SK-N-SH (cell line): ENCODE measurements around the gene SLCO2B1. TPM values are rescaled to one million over a fixed set of nuclear protein-coding genes. Genes with fewer than 3 reads are reported as not detected.

Source experiments
- CTCF ChIA-PET: fragments of 300-600, 350-600 bp; formaldehyde crosslinking; extraction: SDS; loops from one replicate; lab custom pipeline; 2021; lab: Yijun Ruan, JAX
- POLR2A ChIA-PET: fragments of 350-600 bp; sonication (Branson Sonifier 250); formaldehyde crosslinking; extraction: SDS; loops from one replicate; lab custom pipeline; 2020; ENCODE audit warnings: antibody characterized with exemption, inconsistent platforms; lab: Yijun Ruan, JAX
- DNase-seq: peaks from one replicate; pipeline ENCODE4 v3.0.0; 2012
- H2AFZ ChIP-seq: fragments of 200-600 bp; sonication (generic); 2 replicates; pipeline ENCODE4 v1.8.1; 2016; ENCODE audit warnings: antibody characterized with exemption, mild to moderate bottlenecking, low read depth
- H3F3A ChIP-seq: fragments of 200-600 bp; sonication (generic); replicated peaks from 2 replicates; pipeline ENCODE3; 2016; ENCODE audit warnings: antibody characterized with exemption, mild to moderate bottlenecking; ENCODE audit not compliant: insufficient read depth
- H3K27ac ChIP-seq, 2 experiments: fragments of 200-500 bp in 1 of 2; fragments of 200-600 bp in 1 of 2; sonication (Bioruptor generic) in 1 of 2; sonication (generic), shearing (Covaris generic) in 1 of 2; 2 replicates each; pipeline versions ENCODE4 v1.5.1 to v1.6.1; 2014 to 2016; ENCODE audit warnings: low read depth in 2 of 2, inconsistent platforms in 1 of 2, low read length in 1 of 2, mild to moderate bottlenecking in 1 of 2, mixed read lengths in 1 of 2
- H3K27me3 ChIP-seq: fragments of 200-600 bp; sonication (generic), shearing (Covaris generic); 2 replicates; pipeline ENCODE4 v1.6.1; 2016; ENCODE audit warnings: mixed run types; ENCODE audit not compliant: insufficient read depth
- H3K36me3 ChIP-seq, 2 experiments: fragments of 200-500 bp in 1 of 2; fragments of 200-600 bp in 1 of 2; sonication (Bioruptor generic) in 1 of 2; sonication (generic) in 1 of 2; replicated peaks in 1 of 2; 2 replicates each; pipeline versions ENCODE3 to v1.5.1; 2014 to 2016; ENCODE audit warnings: low read length in 1 of 2, mild to moderate bottlenecking in 1 of 2; ENCODE audit not compliant: insufficient read depth in 2 of 2, control insufficient read depth in 1 of 2
- H3K4me1 ChIP-seq, 2 experiments: fragments of 200-500 bp in 1 of 2; fragments of 200-600 bp in 1 of 2; sonication (Bioruptor generic) in 1 of 2; sonication (generic), shearing (Covaris generic) in 1 of 2; 2 replicates each; pipeline versions ENCODE4 v1.5.1 to v1.6.1; 2014 to 2016; ENCODE audit warnings: low read depth in 1 of 2, low read length in 1 of 2, mixed run types in 1 of 2; ENCODE audit not compliant: insufficient read depth in 2 of 2, control insufficient read depth in 1 of 2
- H3K4me2 ChIP-seq: fragments of 200-600 bp; sonication (generic), shearing (Covaris generic); 2 replicates; pipeline ENCODE4 v1.6.1; 2017; ENCODE audit warnings: mixed run types
- H3K4me3 ChIP-seq, 2 experiments: fragments of 200-500 bp in 1 of 2; fragments of 200-600 bp in 1 of 2; sonication (Bioruptor generic) in 1 of 2; sonication (generic), shearing (Covaris generic) in 1 of 2; 2 replicates each; pipeline versions ENCODE4 v1.5.1 to v1.8.1; 2014 to 2016; ENCODE audit warnings: low read depth in 2 of 2, inconsistent platforms in 1 of 2, low read length in 1 of 2, mild to moderate bottlenecking in 1 of 2, mixed read lengths in 1 of 2, moderate library complexity in 1 of 2
- H3K79me2 ChIP-seq: fragments of 200-600 bp; sonication (generic); 2 replicates; pipeline ENCODE4 v1.8.1; 2017; ENCODE audit warnings: mild to moderate bottlenecking; ENCODE audit not compliant: insufficient read depth
- H3K9ac ChIP-seq: fragments of 200-600 bp; sonication (generic); 2 replicates; pipeline ENCODE4 v1.6.1; 2017; ENCODE audit warnings: mixed run types
- H3K9me2 ChIP-seq: fragments of 200-600 bp; sonication (generic); 2 replicates; pipeline ENCODE4 v1.6.1; 2017; ENCODE audit warnings: mixed run types
- H3K9me3 ChIP-seq: fragments of 200-600 bp; sonication (generic); 2 replicates; pipeline ENCODE4 v1.6.1; 2017; ENCODE audit warnings: mixed run types, mild to moderate bottlenecking, moderate library complexity
- H4K20me1 ChIP-seq: fragments of 200-600 bp; sonication (generic); 2 replicates; pipeline ENCODE4 v1.6.1; 2017; ENCODE audit warnings: mild to moderate bottlenecking, mixed run types; ENCODE audit not compliant: insufficient read depth
- CHD2 ChIP-seq: fragments of 150-350 bp; IDR thresholded peaks from 2 replicates; pipeline ENCODE4 v1.6.1; 2018; ENCODE audit warnings: low read length; ENCODE audit not compliant: partially characterized antibody
- CTCF ChIP-seq: fragments of 200-600 bp; sonication (generic); IDR thresholded peaks from 2 replicates; pipeline ENCODE4 v1.6.1; 2017; ENCODE audit warnings: antibody characterized with exemption, mild to moderate bottlenecking, moderate library complexity
- ELF1 ChIP-seq: IDR thresholded peaks from 2 replicates; pipeline ENCODE4 v1.4.0; 2012
- EP300 ChIP-seq, 2 experiments: IDR thresholded peaks; 2 replicates each; pipeline versions ENCODE4 v1.4.0 to v1.6.1; 2012; ENCODE audit warnings: borderline replicate concordance in 1 of 2, low read depth in 1 of 2, low read length in 1 of 2
- EZH2phosphoT487 ChIP-seq: fragments of 200-600 bp; sonication (generic); IDR thresholded peaks from 2 replicates; pipeline ENCODE4 v1.6.1; 2017; ENCODE audit warnings: low read depth, mixed run types, mild to moderate bottlenecking, antibody characterized with exemption, moderate library complexity, borderline replicate concordance
- FOSL2 ChIP-seq: IDR thresholded peaks from 2 replicates; pipeline ENCODE4 v1.4.0; 2012; ENCODE audit warnings: low read depth, mild to moderate bottlenecking, moderate library complexity, borderline replicate concordance
- GABPA ChIP-seq: IDR thresholded peaks from 2 replicates; pipeline ENCODE4 v1.4.0; 2012; ENCODE audit warnings: low read depth, mild to moderate bottlenecking
- GATA2 ChIP-seq: sonication (generic); formaldehyde crosslinking; IDR thresholded peaks from 2 replicates; pipeline ENCODE4 v1.5.0; 2020; ENCODE audit warnings: mild to moderate bottlenecking, missing genetic modification reagents
- MEF2A ChIP-seq: IDR thresholded peaks from 2 replicates; pipeline ENCODE4 v1.4.0; 2012; ENCODE audit warnings: low read depth, borderline replicate concordance
- NFIC ChIP-seq: IDR thresholded peaks from 2 replicates; pipeline ENCODE4 v1.4.0; 2012; ENCODE audit warnings: borderline replicate concordance
- POLR2AphosphoS5 ChIP-seq: IDR thresholded peaks from 2 replicates; pipeline ENCODE4 v1.6.1; 2012; ENCODE audit warnings: low read depth, low read length
- RCOR1 ChIP-seq: fragments of 150-350 bp; IDR thresholded peaks from 2 replicates; pipeline ENCODE4 v1.6.1; 2017; ENCODE audit warnings: antibody characterized with exemption, low read length
- REST ChIP-seq: IDR thresholded peaks from 2 replicates; pipeline ENCODE4 v1.6.1; 2012; ENCODE audit warnings: mild to moderate bottlenecking, low read depth, low read length, moderate library complexity
- RXRA ChIP-seq: IDR thresholded peaks from 2 replicates; pipeline ENCODE4 v1.4.0; 2012; ENCODE audit warnings: low read depth, mild to moderate bottlenecking, borderline replicate concordance
- TCF12 ChIP-seq: IDR thresholded peaks from 2 replicates; pipeline ENCODE4 v1.4.0; 2012
- TEAD4 ChIP-seq: IDR thresholded peaks from 2 replicates; pipeline ENCODE4 v1.4.0; 2012; ENCODE audit warnings: mild to moderate bottlenecking, borderline replicate concordance; ENCODE audit not compliant: insufficient read depth
- USF1 ChIP-seq: IDR thresholded peaks from 2 replicates; pipeline ENCODE4 v1.4.0; 2012; ENCODE audit warnings: low read depth, borderline replicate concordance
- USF2 ChIP-seq: fragments of 150-350 bp; IDR thresholded peaks from 2 replicates; pipeline ENCODE4 v1.6.1; 2017; ENCODE audit warnings: antibody characterized with exemption, low read length, low read depth, borderline replicate concordance
- WGBS: methylation state at CpG from one replicate; pipeline ENCODE4 v1.1.6; 2017; ENCODE audit warnings: low lambda C conversion rate; 5-methylcytosine and 5-hydroxymethylcytosine counted together
- polyA plus RNA-seq, 3 experiments: library from polyadenylated mRNA; depleted of rRNA; stranded (reverse); fragments of >200 nt; gene quantifications; 2 replicates each; pipeline ENCODE4 v1.2.3, GENCODE V29; 2012
- TF ChIP-seq, protein P1 (sequence below): IDR thresholded peaks from 2 replicates; pipeline ENCODE4; 2012
- TF ChIP-seq, protein P2 (sequence below): fragments of 150-350 bp; IDR thresholded peaks from 2 replicates; pipeline ENCODE4 v1.6.1; 2016; ENCODE audit warnings: mild to moderate bottlenecking, low read depth, low read length

SLCO2B1 gene
- polyA plus RNA-seq, 1 of the 3 experiments (the other 2 are of a cell fraction), result 0.18 TPM

DNA sequence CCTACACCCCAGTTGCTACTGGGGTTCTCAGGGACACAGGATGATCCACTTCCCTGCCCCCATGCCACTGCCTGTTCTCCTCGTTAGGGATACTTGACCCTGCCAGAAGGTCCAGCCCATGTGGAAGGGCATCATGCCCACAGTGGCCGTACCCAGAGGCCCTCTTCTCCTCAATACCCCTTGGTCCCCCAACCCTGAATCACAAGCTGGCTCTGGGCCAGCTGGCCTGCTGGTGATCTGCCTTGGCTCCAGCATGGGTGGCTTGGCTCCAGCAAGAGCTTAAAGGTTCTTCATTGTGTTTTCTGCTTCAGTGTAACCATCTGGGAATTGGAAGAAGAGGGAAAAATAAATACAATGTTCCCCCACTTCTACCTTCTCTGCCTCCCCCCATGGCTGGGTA is 78.6 kb downstream of the SLCO2B1 start:
- H3K79me2 ChIP-seq, result no peaks in the 10 kb centered on the region
- CTCF ChIA-PET, result interaction anchor here (0.9 to 11.1 kb wide), 4 partner anchors 10 to 87 kb away, joined by 3 to 117 read pairs (median 20); partner anchors contain the start of gene TPBGL
- H3K9ac ChIP-seq, result no peak overlapping the region
- no peak for DNase-seq
- TF ChIP-seq ELF1 (no peak), GABPA (no peak), CHD2 (no peak), POLR2AphosphoS5 (no peak), FOSL2 (no peak), CTCF (no peak), REST (no peak), USF2 (no peak), TCF12 (no peak), RCOR1 (no peak), USF1 (no peak), EP300 (IDR thresholded peaks at IDR 0.05; ENCODE audit: borderline replicate concordance in 1 of 2, low read depth in 1 of 2, low read length in 1 of 2) (no peak), TEAD4 (no peak), RXRA (no peak), EZH2phosphoT487 (no peak), NFIC (no peak), MEF2A (no peak), GATA2 (CRISPR knock-in tag) (no peak)
- TF ChIP-seq, protein P1, sequence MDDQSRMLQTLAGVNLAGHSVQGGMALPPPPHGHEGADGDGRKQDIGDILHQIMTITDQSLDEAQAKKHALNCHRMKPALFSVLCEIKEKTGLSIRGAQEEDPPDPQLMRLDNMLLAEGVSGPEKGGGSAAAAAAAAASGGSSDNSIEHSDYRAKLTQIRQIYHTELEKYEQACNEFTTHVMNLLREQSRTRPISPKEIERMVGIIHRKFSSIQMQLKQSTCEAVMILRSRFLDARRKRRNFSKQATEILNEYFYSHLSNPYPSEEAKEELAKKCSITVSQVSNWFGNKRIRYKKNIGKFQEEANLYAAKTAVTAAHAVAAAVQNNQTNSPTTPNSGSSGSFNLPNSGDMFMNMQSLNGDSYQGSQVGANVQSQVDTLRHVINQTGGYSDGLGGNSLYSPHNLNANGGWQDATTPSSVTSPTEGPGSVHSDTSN, result no peak
- TF ChIP-seq, protein P2, sequence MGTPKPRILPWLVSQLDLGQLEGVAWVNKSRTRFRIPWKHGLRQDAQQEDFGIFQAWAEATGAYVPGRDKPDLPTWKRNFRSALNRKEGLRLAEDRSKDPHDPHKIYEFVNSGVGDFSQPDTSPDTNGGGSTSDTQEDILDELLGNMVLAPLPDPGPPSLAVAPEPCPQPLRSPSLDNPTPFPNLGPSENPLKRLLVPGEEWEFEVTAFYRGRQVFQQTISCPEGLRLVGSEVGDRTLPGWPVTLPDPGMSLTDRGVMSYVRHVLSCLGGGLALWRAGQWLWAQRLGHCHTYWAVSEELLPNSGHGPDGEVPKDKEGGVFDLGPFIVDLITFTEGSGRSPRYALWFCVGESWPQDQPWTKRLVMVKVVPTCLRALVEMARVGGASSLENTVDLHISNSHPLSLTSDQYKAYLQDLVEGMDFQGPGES, result no peak
- TF ChIP-seq, all 33 proteins: peak for 0
- 11% methylated on average over 2 of the region's 2 CpGs for WGBS
- Histone ChIP-seq H3K9me3 (no peaks in the 10 kb centered on the region), H3K36me3 (no peaks in the 10 kb centered on the region), H3F3A (no peaks in the 10 kb centered on the region), H3K27me3 (no peaks in the 10 kb centered on the region), H3K4me3 (no peak overlapping the region), H4K20me1 (no peaks in the 10 kb centered on the region), H2AFZ (no peak overlapping the region), H3K27ac (no peak overlapping the region), H3K4me1 (peaks cover 0 to 2% of the 10 kb centered on the region in 2 experiments; a peak in 1 of 4 replicates), H3K9me2 (no peaks in the 10 kb centered on the region), H3K4me2 (no peak overlapping the region)
- POLR2A ChIA-PET, result interaction anchor here (1.2 kb wide), 1 partner anchor 35 kb away, joined by 3 read pairs; no protein-coding TSS in a partner anchor
